ENCODE measurements around the gene ANKS1A.
"Not testable (repeated sequence)": the region's sequence is repeated elsewhere in the genome, so short reads cannot be mapped to it uniquely, and the experiment has no call there.

Gene ANKS1A

GRCh38 chr6:34897130-34897529, 8.1 kb downstream of the ANKS1A start:
- no peak overlapping the region for H3K4me3 ChIP-seq (ENCODE audit: low read depth, low read length)
- in situ Hi-C loops (cut with HindIII; ENCODE audit: low sequenced_read_pairs) = loop anchor here (5.0 kb wide), 1 partner anchor 40 kb away; no protein-coding TSS in a partner anchor
- TF ChIP-seq CTCF (IDR thresholded peaks at IDR 0.05; ENCODE audit: low read depth, low read length, missing control alignments) = no peak
- no peak for DNase-seq (ENCODE audit: low read depth)

- in situ Hi-C loops (cut with HindIII; ENCODE audit: low sequenced_read_pairs) = loop anchor here (5.0 kb wide), 1 partner anchor 40 kb away; no protein-coding TSS in a partner anchor
- no peak overlapping the region for H3K4me3 ChIP-seq (ENCODE audit: low read depth, low read length)
These were observed 8.7 kb downstream of the ANKS1A start for GRCh38 chr6:34897716-34898115.

GRCh38 chr6:34899748-34900147, 10.7 kb downstream of the ANKS1A start:
- in situ Hi-C loops (cut with HindIII; ENCODE audit: low sequenced_read_pairs) = loop anchor here (5.0 kb wide), 1 partner anchor 38 kb away; no protein-coding TSS in a partner anchor
- H3K4me3 ChIP-seq (ENCODE audit: low read depth, low read length); DNase-seq (ENCODE audit: low read depth): not testable (repeated sequence)

More at GRCh38 chr6:34897716-34898115, 8.7 kb downstream of the ANKS1A start:
- no peak for DNase-seq (ENCODE audit: low read depth)
- no peak for TF ChIP-seq CTCF (IDR thresholded peaks at IDR 0.05; ENCODE audit: low read depth, low read length, missing control alignments)

GRCh38 chr6:34900321-34901031, 11.4 kb downstream of the ANKS1A start:
- in situ Hi-C loops (cut with HindIII; ENCODE audit: low sequenced_read_pairs) = no loop called here

GRCh38 chr6:34901930-34902329, 12.9 kb downstream of the ANKS1A start:
- no peak for TF ChIP-seq CTCF (IDR thresholded peaks at IDR 0.05; ENCODE audit: low read depth, low read length, missing control alignments)
- in situ Hi-C loops (cut with HindIII; ENCODE audit: low sequenced_read_pairs) = no loop called here
- no peak for DNase-seq (ENCODE audit: low read depth)

More at GRCh38 chr6:34900321-34901031, 11.4 kb downstream of the ANKS1A start:
- H3K4me3 ChIP-seq (ENCODE audit: low read depth, low read length) = no peak overlapping the region
- no peak for DNase-seq (ENCODE audit: low read depth)
- TF ChIP-seq CTCF (IDR thresholded peaks at IDR 0.05; ENCODE audit: low read depth, low read length, missing control alignments) = no peak

DNA sequence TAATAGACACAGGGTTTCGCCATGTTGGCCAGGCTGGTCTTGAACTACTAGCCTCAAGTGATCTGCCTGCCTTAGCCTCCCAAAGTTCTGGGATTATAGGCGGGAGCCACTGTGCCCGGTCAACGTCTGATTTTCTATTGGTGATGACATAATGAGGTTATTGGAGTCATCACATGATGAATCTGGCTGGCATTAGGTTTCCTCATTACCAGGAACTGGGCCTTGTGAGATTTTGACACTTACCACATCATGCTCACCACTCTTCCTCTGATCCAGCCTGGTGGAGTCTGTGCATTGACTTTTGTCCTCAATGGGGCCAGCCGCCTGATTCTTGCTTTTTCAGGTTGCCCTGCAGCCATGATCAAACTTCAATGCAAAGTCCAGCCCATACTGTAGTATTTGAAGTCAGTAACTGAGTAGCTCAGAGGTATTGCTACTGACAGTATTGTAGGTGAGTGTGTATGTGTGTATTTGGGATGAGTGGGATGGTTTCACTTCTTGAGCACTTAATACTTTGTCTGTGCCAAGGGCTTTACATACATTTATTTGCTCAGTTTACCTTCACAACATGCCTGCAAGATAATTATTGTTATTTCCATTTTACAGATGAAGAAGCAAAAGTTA, 16.0 kb downstream of the ANKS1A start:
- no peak for DNase-seq (ENCODE audit: low read depth)
- H3K4me3 ChIP-seq (ENCODE audit: low read depth, low read length) = no peak overlapping the region
- TF ChIP-seq CTCF (IDR thresholded peaks at IDR 0.05; ENCODE audit: low read depth, low read length, missing control alignments) = no peak
- in situ Hi-C loops (cut with HindIII; ENCODE audit: low sequenced_read_pairs) = no loop called here

More at GRCh38 chr6:34901930-34902329, 12.9 kb downstream of the ANKS1A start:
- H3K4me3 ChIP-seq (ENCODE audit: low read depth, low read length) = no peak overlapping the region

- DNase-seq (ENCODE audit: low read depth) = no peak
- no peak for TF ChIP-seq CTCF (IDR thresholded peaks at IDR 0.05; ENCODE audit: low read depth, low read length, missing control alignments)
- in situ Hi-C loops (cut with HindIII; ENCODE audit: low sequenced_read_pairs) = no loop called here
- H3K4me3 ChIP-seq (ENCODE audit: low read depth, low read length) = no peak overlapping the region
These were observed 17.8 kb downstream of the ANKS1A start for GRCh38 chr6:34906826-34907225.

Data from astrocyte of the cerebellum (primary cell).